ENCODE measurements around the gene ACSF3.

DNA sequence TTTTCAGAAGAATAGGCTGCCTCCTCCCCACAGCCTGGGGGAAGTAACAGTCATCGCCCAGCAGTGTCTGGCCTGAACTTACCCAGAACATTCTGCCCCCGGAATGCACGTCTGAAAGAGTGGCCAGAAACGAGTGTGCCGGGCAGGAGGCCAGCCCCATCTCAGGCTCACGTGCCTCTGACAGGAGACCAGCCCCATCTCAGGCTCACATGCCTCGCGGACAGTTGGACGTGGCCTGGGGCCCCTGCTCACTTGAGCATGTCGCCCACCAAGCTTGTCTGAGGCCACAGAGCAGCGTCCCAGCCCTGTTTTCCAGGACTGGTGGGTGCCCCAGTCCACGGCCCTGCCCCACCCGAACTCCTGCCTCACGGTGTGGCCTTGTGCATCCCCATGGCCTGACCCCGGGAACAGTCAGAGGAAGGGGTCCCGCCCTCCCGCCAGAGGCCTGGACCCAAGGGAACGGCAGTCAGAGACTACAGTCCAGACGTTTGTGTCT, 61.6 kb downstream of the ACSF3 start:
- TF ChIP-seq POLR2AphosphoS5 (IDR thresholded peaks at IDR 0.05; ENCODE audit: borderline replicate concordance, low read depth, low read length): no peak
- no peak for TF ChIP-seq EZH2 (IDR thresholded peaks at IDR 0.05)

Data from SK-N-MC (cell line).